HepG2 (cell line): Measurements from ENCODE around the gene MUCL3. TPM values are rescaled to one million over a fixed set of nuclear protein-coding genes. Genes with fewer than 3 reads are reported as not detected.

Source experiments
- FOXP4 ChIP-seq: sonication (generic); formaldehyde crosslinking; IDR thresholded peaks from 2 replicates; pipeline ENCODE4 v1.4.0; 2020; ENCODE audit warnings: missing genetic modification reagents
- PLSCR1 ChIP-seq: sonication (generic); formaldehyde crosslinking; IDR thresholded peaks from 2 replicates; pipeline ENCODE4 v1.5.0; 2020; ENCODE audit warnings: missing genetic modification reagents, mild to moderate bottlenecking, borderline replicate concordance
- POLR2AphosphoS2 ChIP-seq: IDR thresholded peaks from 2 replicates; pipeline ENCODE4 v1.6.1; 2011; ENCODE audit warnings: low read depth, low read length, improper control_type of control experiment
- ZBED4 ChIP-seq: sonication (generic); formaldehyde crosslinking; IDR thresholded peaks from 2 replicates; pipeline ENCODE4 v1.4.0; 2020; ENCODE audit warnings: missing genetic modification reagents, borderline replicate concordance
- ZBTB40 ChIP-seq, 2 experiments: fragments of 450-650 bp in 1 of 2; sonication (generic) in 1 of 2; formaldehyde crosslinking in 1 of 2; IDR thresholded peaks; 2 replicates each; pipeline versions ENCODE4 v1.6.1 to v1.8.0; 2016 to 2022; ENCODE audit warnings: antibody characterized with exemption in 1 of 2, mild to moderate bottlenecking in 1 of 2, missing genetic modification reagents in 1 of 2
- ZFYVE20 ChIP-seq: sonication (generic); formaldehyde crosslinking; IDR thresholded peaks from 2 replicates; pipeline ENCODE4 v1.8.0; 2023; ENCODE audit warnings: low read depth, mild to moderate bottlenecking, moderate library complexity, missing genetic modification reagents, borderline replicate concordance
- ZNF12 ChIP-seq: sonication (generic); formaldehyde crosslinking; IDR thresholded peaks from 2 replicates; pipeline ENCODE4 v1.5.0; 2020; ENCODE audit warnings: missing genetic modification reagents
- ZNF207 ChIP-seq: fragments of 450-650 bp; IDR thresholded peaks from 2 replicates; pipeline ENCODE4 v1.6.1; 2016; ENCODE audit warnings: antibody characterized with exemption, borderline replicate concordance
- ZNF33A ChIP-seq: sonication (generic); formaldehyde crosslinking; IDR thresholded peaks from 2 replicates; pipeline ENCODE4 v1.5.1; 2020; ENCODE audit warnings: missing genetic modification reagents, mild to moderate bottlenecking, moderate library complexity, borderline replicate concordance
- ZNF75D ChIP-seq: sonication (generic); formaldehyde crosslinking; IDR thresholded peaks from 2 replicates; pipeline ENCODE4 v1.8.1; 2023; ENCODE audit warnings: missing genetic modification reagents, mild to moderate bottlenecking, borderline replicate concordance
- ZNF850 ChIP-seq: sonication (generic); formaldehyde crosslinking; conservative IDR thresholded peaks from 2 replicates; pipeline ENCODE4 v1.9.0; 2021; ENCODE audit warnings: mild to moderate bottlenecking, missing genetic modification reagents
- polyA plus RNA-seq, 8 experiments: library from polyadenylated mRNA; depleted of rRNA in 3 of 8; stranded (reverse) in 7 of 8; unstranded in 1 of 8; fragments of >200 nt; fragmentation: Illumina TruSeq in 4 of 8; extraction: Trizol in 4 of 8; gene quantifications; 2 replicates each; pipeline versions ENCODE4 v1.2.1 to v1.2.3, GENCODE V29; 2011 to 2016; ENCODE audit warnings: low read depth in 4 of 8, missing spikeins in 1 of 8, mixed read lengths in 1 of 8; ENCODE audit not compliant: insufficient read depth in 1 of 8
- total RNA-seq, 5 experiments: library from RNA; depleted of rRNA; stranded (reverse); fragments of >200 nt; fragmentation: Illumina TruSeq; extraction: Trizol; gene quantifications; 2 replicates each; pipeline ENCODE4 v1.2.3, GENCODE V29; 2016; ENCODE audit warnings: low read depth in 1 of 5

Gene MUCL3
- total and polyA plus RNA-seq, 2 of the 13 experiments (the other 11 are each of a cell fraction or from before 2014, with no cell fraction given), result not detected

GRCh38 chr6:30907758-30908591, 32.8 kb upstream of the MUCL3 start, which contains the start of gene GTF2H4 (continued):
- TF ChIP-seq ZNF75D (CRISPR knock-in tag) (no peak), ZNF33A (CRISPR knock-in tag) (no peak), ZNF850 (CRISPR knock-in tag) (no peak), ZBTB40 (IDR thresholded peaks at IDR 0.05) (peak; percentile 57), ZBTB40 (CRISPR knock-in tag; IDR thresholded peaks at IDR 0.05) (peak; percentile 90), ZFYVE20 (CRISPR knock-in tag) (no peak), POLR2AphosphoS2 (no peak), ZNF207 (no peak), ZNF12 (peak; percentile 60), PLSCR1 (CRISPR knock-in tag) (no peak), FOXP4 (peak; percentile 47), ZBED4 (CRISPR knock-in tag) (peak; percentile 96)
